ENCODE results near the gene CNOT8.

DNA sequence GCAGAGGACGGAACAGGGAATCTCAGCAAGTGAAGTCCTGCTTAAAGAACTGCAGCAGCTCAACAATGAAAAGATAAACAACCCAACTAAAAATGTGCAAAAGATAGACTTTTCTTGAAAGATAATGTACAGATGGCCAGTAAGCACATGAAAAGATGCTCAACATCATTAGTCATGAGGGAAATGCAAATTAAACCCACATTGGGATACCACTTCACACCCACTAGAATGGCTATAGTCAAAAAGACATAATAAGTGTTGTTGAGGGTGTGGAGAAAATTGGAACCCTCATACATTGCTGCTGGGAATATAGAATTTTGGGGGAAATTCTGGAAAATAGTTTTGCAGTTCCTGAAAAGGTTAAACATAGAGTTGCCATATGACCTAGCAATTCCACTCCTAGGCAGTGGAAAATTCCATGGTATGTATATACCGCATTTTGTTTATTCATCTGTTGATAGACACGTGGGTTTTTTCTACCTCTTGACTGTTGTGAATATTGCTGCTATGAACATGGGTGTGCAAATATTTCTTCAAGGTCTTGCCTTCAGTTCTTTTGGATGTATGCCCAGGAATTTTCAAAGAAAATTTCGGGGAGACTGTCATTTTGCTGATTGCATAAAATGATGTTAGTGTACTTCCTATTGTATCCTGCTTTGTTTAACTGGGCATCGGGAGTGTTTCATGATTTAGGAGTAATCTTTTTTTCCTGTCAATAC, 7.2 kb downstream of the CNOT8 start:
- TF ChIP-seq CTCF (IDR thresholded peaks at IDR 0.05) (no peak), POLR2A (IDR thresholded peaks at IDR 0.05) (no peak)
